Gastroesophageal sphincter (tissue), 4 donors: ENCODE measurements around the gene HDAC8. TPM values are rescaled to one million over a fixed set of nuclear protein-coding genes. Genes with fewer than 3 reads are reported as not detected.
A peak's percentile ranks its signal among the peaks of the same experiment; 100 is the strongest.

Experiments
- ATAC-seq: fragments of 150-250 bp; one replicate; pipeline ENCODE4 v1.9.1; 2016; ENCODE audit warnings: mild to moderate bottlenecking, moderate library complexity
- H3K27ac ChIP-seq, 4 donors: fragments of 200-600 bp; sonication (generic) in 3 of 4; 1 replicate in 3 of 4; 2 replicates in 1 of 4; pipeline ENCODE4 v1.5.1; 2016 to 2019
- H3K27me3 ChIP-seq: fragments of 200-600 bp; sonication (generic); one replicate; pipeline ENCODE4 v1.5.1; 2019
- H3K36me3 ChIP-seq, 2 donors: fragments of 200-600 bp; sonication (generic); one replicate each; pipeline ENCODE4 v1.5.1; 2019; ENCODE audit warnings: control low read depth in 1 of 2
- H3K4me1 ChIP-seq, 3 donors: fragments of 200-600 bp; sonication (generic); 1 replicate in 2 of 3; 2 replicates in 1 of 3; pipeline ENCODE4 v1.5.1; 2016 to 2019; ENCODE audit warnings: control low read depth in 2 of 3
- H3K4me3 ChIP-seq, 2 donors: fragments of 200-600 bp; sonication (generic); one replicate each; pipeline ENCODE4 v1.5.1; 2019; ENCODE audit warnings: mild to moderate bottlenecking in 1 of 2, moderate library complexity in 1 of 2
- H3K9me3 ChIP-seq, 3 donors: fragments of 200-600 bp; sonication (generic); one replicate each; pipeline ENCODE4 v1.5.1; 2017 to 2019; ENCODE audit warnings: control low read depth in 2 of 3
- EP300 ChIP-seq: sonication (generic); formaldehyde crosslinking; IDR thresholded peaks from one replicate; pipeline ENCODE4 v1.6.1; 2017; ENCODE audit warnings: antibody characterized with exemption, mild to moderate bottlenecking
- POLR2A ChIP-seq, 2 donors: fragments of 450-650 bp; IDR thresholded peaks; one replicate each; pipeline ENCODE4 v1.6.1; 2017; ENCODE audit warnings: antibody characterized with exemption in 2 of 2, mild to moderate bottlenecking in 2 of 2, moderate library complexity in 1 of 2
- POLR2AphosphoS5 ChIP-seq: sonication (generic); formaldehyde crosslinking; IDR thresholded peaks from one replicate; pipeline ENCODE4 v1.6.1; 2017; ENCODE audit warnings: antibody characterized with exemption
- WGBS, 2 donors: methylation state at CpG; one replicate each; pipeline ENCODE4 v1.1.5; 2018; ENCODE audit warnings: low coverage in 1 of 2; 5-methylcytosine and 5-hydroxymethylcytosine counted together
- total RNA-seq, 4 donors: library from RNA; depleted of rRNA; stranded (reverse); fragments of >200 nt; gene quantifications; one replicate each; pipeline ENCODE4 v1.1.0, GENCODE V29; 2016
- TF ChIP-seq, protein P1 (sequence below), 4 experiments: fragments of 200-600 bp in 2 of 4; fragments of 450-650 bp in 2 of 4; sonication (generic) in 1 of 4; IDR thresholded peaks; one replicate each; pipeline ENCODE4 v1.5.1; 2017 to 2019; ENCODE audit warnings: antibody characterized with exemption in 4 of 4, mild to moderate bottlenecking in 2 of 4, moderate library complexity in 2 of 4

The HDAC8 gene
- total RNA-seq, 4 donors from 2014 or later, result 15.7 to 34.2 (median 25.6) TPM

DNA sequence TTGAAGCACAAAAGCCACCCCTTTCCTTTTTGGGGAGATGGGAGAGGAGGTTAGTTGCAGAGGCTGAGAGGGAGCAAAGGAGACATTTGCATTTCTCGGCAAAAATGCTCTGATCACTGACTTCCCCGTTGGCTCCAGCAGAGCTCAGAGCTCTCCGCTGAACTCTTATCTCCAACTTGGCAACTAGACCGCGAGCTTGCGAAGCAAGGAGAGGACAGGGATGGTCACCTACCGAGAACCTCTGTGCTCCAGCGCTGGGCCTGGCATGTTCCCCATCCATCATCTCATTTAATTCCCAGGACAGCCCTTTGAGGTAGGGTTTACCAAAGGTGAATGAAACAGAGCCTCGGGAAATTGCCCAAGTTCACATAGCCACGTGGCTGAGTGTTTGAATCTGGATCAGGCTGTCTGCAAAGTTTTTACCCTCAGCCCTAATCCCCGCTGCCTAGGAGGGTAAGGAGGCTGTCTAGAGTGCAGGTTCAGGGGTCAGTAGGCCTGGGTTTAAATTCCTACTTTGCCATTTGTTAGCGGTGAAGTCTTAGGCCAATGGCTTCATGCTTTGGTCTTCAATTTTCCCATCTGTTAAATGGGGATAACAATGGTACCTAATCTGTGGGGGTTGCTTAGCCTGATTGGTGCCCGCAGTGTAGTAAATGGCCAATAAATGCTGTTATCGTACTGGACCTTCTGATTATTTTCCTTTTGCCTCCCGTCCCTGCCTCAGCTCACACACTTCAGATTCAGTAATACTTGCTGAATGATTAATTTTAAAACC is 263.2 kb downstream of the HDAC8 start:
- Histone ChIP-seq H3K4me3 (peak overlapping the region; percentile 18 to 64), H3K36me3 (no peaks in the 10 kb centered on the region), H3K27me3 (no peaks in the 10 kb centered on the region), H3K9me3 (no peaks in the 10 kb centered on the region), H3K27ac (no peak overlapping the region), H3K4me1 (peaks cover 0 to 64% (median 4%) of the 10 kb centered on the region in 3 donors)
- ATAC-seq, result no peak
- WGBS, 2 donors, result 17% methylated on average over 2 of the region's 15 CpGs; no CpG with 5 or more reads in 1 of the 2 donors
- TF ChIP-seq, protein P1, sequence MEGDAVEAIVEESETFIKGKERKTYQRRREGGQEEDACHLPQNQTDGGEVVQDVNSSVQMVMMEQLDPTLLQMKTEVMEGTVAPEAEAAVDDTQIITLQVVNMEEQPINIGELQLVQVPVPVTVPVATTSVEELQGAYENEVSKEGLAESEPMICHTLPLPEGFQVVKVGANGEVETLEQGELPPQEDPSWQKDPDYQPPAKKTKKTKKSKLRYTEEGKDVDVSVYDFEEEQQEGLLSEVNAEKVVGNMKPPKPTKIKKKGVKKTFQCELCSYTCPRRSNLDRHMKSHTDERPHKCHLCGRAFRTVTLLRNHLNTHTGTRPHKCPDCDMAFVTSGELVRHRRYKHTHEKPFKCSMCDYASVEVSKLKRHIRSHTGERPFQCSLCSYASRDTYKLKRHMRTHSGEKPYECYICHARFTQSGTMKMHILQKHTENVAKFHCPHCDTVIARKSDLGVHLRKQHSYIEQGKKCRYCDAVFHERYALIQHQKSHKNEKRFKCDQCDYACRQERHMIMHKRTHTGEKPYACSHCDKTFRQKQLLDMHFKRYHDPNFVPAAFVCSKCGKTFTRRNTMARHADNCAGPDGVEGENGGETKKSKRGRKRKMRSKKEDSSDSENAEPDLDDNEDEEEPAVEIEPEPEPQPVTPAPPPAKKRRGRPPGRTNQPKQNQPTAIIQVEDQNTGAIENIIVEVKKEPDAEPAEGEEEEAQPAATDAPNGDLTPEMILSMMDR (IDR thresholded peaks at IDR 0.05), result no peak
- TF ChIP-seq EP300 (no peak), POLR2AphosphoS5 (no peak), POLR2A (IDR thresholded peaks at IDR 0.05) (no peak)

- H3K36me3 ChIP-seq, result no peaks in the 10 kb centered on the region
- H3K4me3 ChIP-seq, result peak overlapping the region; percentile 18 to 64
- no peak for TF ChIP-seq POLR2AphosphoS5
- WGBS, 2 donors, result 10% methylated on average over 2 of the region's 24 CpGs; no CpG with 5 or more reads in 1 of the 2 donors
- H3K27me3 ChIP-seq, result no peaks in the 10 kb centered on the region
- ATAC-seq, result peak; percentile 32
- H3K27ac ChIP-seq, result no peak overlapping the region
- no peaks in the 10 kb centered on the region for H3K9me3 ChIP-seq
- H3K4me1 ChIP-seq, result peaks cover 0 to 57% (median 4%) of the 10 kb centered on the region in 3 donors
Observed at GRCh38 chrX:72308566-72309296, 263.9 kb downstream of the HDAC8 start.

DNA sequence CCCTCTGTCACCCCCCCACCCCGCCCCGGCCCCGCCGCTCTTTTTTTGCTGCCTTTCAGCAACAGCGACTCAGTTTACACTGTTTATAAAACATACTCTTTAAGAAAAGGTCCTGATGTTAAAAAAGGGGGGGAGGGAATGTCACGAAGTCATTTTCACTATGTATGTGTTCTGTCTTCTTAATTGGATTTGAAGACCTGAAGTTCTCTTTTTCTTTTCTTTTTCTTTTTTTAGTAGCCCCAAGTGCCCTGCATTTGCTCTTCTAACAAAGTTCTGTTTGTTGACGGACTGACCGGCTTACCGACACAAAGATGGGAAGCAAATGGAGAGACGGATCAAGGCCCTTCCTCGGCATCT is 264.5 kb downstream of the HDAC8 start:
- 20% methylated on average over 9 of the region's 11 CpGs; no CpG with 5 or more reads in 1 of the 2 donors for WGBS, 2 donors
- H3K9me3 ChIP-seq, result no peaks in the 10 kb centered on the region
- H3K27me3 ChIP-seq, result no peaks in the 10 kb centered on the region
- no peak for ATAC-seq
- H3K36me3 ChIP-seq, result no peaks in the 10 kb centered on the region
- TF ChIP-seq EP300 (no peak), POLR2AphosphoS5 (no peak), POLR2A (IDR thresholded peaks at IDR 0.05) (no peak)
- TF ChIP-seq, protein P1 (IDR thresholded peaks at IDR 0.05), result no peak
- H3K4me3 ChIP-seq, result peak overlapping the region in 1 of 2 donors; percentile 64
- H3K4me1 ChIP-seq, result peaks cover 0 to 52% (median 4%) of the 10 kb centered on the region in 3 donors
- no peak overlapping the region for H3K27ac ChIP-seq

- peaks cover 0 to 47% (median 4%) of the 10 kb centered on the region in 3 donors for H3K4me1 ChIP-seq
- H3K36me3 ChIP-seq, result no peaks in the 10 kb centered on the region
- no peak for ATAC-seq
- H3K27ac ChIP-seq, result peak overlapping the region in 2 of 4 donors; percentile 65 to 66
- WGBS, 2 donors, result 52% methylated on average over 9 of the region's 17 CpGs; no CpG with 5 or more reads in 1 of the 2 donors
- peak overlapping the region; percentile 52 to 64 for H3K4me3 ChIP-seq
- no peaks in the 10 kb centered on the region for H3K9me3 ChIP-seq
- no peaks in the 10 kb centered on the region for H3K27me3 ChIP-seq
- TF ChIP-seq POLR2A (IDR thresholded peaks at IDR 0.05) (no peak), POLR2AphosphoS5 (no peak), EP300 (no peak)
- TF ChIP-seq, protein P1 (IDR thresholded peaks at IDR 0.05), result no peak
Observed at GRCh38 chrX:72307646-72308051, 265.0 kb downstream of the HDAC8 start.

GRCh38 chrX:72306851-72307645 is 265.6 kb downstream of the HDAC8 start:
- no peaks in the 10 kb centered on the region for H3K36me3 ChIP-seq
- peak overlapping the region; percentile 52 to 64 for H3K4me3 ChIP-seq
- WGBS, 2 donors, result 0 to 25% methylated on average over 1 to 4 of the region's 56 CpGs
- peak overlapping the region in 3 of 4 donors; percentile 31 to 66 (median 65) for H3K27ac ChIP-seq
- H3K27me3 ChIP-seq, result no peaks in the 10 kb centered on the region
- no peak for TF ChIP-seq EP300
- TF ChIP-seq POLR2AphosphoS5, result no peak
- TF ChIP-seq POLR2A (IDR thresholded peaks at IDR 0.05), result no peak
- TF ChIP-seq, protein P1 (IDR thresholded peaks at IDR 0.05), result no peak
- H3K4me1 ChIP-seq, result peaks cover 0 to 43% (median 4%) of the 10 kb centered on the region in 3 donors
- H3K9me3 ChIP-seq, result no peaks in the 10 kb centered on the region
- ATAC-seq, result peak; percentile 74
